GM19463 (cell line): ENCODE data around the gene DUSP2.

Experiments
- ATAC-seq: cut with Tn5 transposase; IDR thresholded peaks from one replicate; pipeline ENCODE4 v1.9.1; 2021; ENCODE audit warnings: mild to moderate bottlenecking, moderate library complexity; ENCODE audit not compliant: unreplicated experiment

DUSP2 gene, protein sequence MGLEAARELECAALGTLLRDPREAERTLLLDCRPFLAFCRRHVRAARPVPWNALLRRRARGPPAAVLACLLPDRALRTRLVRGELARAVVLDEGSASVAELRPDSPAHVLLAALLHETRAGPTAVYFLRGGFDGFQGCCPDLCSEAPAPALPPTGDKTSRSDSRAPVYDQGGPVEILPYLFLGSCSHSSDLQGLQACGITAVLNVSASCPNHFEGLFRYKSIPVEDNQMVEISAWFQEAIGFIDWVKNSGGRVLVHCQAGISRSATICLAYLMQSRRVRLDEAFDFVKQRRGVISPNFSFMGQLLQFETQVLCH

GRCh38 chr2:96145036-96145847 lies at the start of gene DUSP2:
TSS of gene DUSP2 (minus strand) at chr2:96145440. CDS start at chr2:96145354, 86 bp downstream.
- peak; percentile 51 for ATAC-seq

- ATAC-seq: no peak
These were observed 46.9 kb upstream of the DUSP2 start for GRCh38 chr2:96191937-96192670.

GRCh38 chr2:96188821-96189526 lies 43.7 kb upstream of the DUSP2 start:
- ATAC-seq: no peak

DNA sequence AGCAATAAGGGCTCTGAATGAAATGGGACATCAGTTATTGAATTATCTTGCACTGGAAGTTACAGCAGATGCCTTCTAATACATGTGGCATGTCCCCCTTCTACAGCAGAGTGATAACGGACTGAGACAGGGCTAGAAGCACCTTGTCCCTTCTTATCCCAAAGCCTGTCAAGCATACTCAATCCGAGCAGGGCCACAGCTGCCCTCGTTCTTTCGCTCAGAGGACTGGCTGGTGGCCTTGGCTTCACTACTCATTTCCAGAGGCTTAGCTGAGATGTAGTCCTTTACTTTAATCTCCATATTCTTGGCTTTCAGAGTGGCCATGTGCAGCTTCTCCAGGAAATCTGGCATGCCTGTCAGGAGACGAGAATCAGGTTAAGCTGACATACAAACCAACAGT lies 41.3 kb upstream of the DUSP2 start:
- no peak for ATAC-seq

- ATAC-seq: no peak
These were observed 40.3 kb upstream of the DUSP2 start for GRCh38 chr2:96185516-96185915.

DNA sequence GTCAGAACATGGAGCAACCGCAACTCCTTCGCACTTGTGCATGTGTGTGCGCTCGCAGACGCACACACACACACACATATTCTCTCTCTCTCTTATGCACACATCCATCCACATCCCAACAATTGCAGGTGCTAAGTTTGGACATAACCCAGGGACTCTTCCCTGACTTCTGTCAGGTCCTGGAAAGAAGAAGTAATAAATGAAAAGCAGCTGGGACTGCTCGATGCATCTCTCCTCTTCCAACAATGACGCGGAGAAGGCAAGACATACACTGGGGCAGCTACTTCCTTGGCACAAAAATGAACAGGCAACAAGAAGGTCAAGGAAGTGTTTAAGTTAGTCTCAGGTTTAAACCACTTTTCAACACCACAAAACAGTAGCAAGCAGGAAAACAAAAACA lies 39.7 kb upstream of the DUSP2 start:
- ATAC-seq: no peak

DNA sequence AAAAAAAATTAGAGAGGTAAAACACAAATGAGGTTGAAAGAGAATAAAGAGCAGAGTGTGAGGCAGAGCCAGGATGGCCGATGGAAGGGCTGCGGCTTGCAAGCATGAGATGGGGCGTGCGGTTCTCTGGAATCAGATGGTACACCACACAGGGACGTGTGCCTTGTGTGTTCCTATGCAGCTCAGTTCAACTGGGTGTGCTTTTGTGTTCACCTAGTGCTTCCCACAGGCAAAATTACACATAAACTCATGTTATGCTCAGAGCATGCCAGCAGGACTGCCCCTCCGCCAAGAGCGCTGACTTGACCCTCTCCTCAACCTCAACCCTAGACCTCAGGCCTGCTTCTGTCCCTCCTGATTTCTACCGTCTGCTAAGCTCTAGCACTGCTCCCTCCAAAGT lies 38.9 kb upstream of the DUSP2 start:
- no peak for ATAC-seq

DNA sequence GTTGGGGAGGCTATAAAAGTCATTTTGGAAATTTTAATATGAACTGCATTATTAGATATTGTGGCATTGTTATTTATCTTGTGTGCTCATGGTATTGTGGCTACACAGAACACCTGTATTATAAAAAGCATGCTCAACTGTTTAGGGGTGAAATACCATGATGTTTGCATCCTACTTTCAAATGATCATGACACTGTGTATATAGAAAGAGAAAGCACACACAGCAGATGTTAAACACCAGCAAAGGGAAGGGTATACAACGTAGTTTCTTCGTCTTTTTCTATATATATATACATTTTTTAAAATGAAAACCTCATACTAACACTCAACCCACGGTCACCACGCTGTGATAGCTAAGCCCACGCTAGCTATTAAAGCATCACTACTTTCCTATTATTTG lies 36.3 kb upstream of the DUSP2 start:
- ATAC-seq: no peak

DNA sequence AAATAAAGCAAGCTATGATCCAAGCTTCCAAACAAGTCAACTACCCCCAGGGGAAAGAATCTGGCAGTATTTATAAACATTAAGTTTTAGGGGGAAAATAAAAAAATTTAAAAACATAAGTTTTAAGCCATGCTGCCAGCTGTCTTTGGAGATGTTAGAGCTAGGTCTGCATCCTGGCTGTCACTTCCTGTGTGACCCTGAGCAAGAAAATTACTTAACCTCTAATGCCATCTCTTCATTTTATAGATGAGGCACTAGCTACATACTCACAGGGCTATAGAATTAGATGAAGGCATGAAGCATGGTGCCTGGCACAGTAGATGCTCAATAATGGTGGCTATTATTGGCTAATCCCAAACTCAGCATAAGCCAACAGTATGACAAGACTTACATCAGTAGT lies 35.3 kb upstream of the DUSP2 start:
- ATAC-seq: no peak

- ATAC-seq: no peak
These were observed 34.8 kb upstream of the DUSP2 start for GRCh38 chr2:96180002-96180401.

- no peak for ATAC-seq
These were observed 31.4 kb upstream of the DUSP2 start for GRCh38 chr2:96176661-96177060.

DNA sequence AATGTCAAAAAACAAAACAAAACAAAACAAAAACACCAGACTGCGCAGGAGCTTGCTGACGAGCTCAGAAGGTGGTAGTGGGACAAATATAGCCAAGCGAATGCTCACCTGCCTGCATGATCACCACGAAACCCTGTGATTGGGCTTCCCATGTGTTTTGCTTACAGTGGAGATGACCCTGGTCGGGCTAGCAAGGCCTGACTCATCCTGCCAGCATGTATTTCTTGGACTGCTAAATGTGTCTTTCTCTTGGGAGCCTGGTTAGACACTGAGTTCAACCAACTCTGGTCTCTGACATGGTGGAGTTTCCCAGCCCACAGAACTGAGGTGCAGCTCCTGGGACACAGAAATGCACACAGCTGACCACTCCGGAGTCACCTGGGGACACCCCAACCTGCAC lies 30.7 kb upstream of the DUSP2 start:
- no peak for ATAC-seq

DNA sequence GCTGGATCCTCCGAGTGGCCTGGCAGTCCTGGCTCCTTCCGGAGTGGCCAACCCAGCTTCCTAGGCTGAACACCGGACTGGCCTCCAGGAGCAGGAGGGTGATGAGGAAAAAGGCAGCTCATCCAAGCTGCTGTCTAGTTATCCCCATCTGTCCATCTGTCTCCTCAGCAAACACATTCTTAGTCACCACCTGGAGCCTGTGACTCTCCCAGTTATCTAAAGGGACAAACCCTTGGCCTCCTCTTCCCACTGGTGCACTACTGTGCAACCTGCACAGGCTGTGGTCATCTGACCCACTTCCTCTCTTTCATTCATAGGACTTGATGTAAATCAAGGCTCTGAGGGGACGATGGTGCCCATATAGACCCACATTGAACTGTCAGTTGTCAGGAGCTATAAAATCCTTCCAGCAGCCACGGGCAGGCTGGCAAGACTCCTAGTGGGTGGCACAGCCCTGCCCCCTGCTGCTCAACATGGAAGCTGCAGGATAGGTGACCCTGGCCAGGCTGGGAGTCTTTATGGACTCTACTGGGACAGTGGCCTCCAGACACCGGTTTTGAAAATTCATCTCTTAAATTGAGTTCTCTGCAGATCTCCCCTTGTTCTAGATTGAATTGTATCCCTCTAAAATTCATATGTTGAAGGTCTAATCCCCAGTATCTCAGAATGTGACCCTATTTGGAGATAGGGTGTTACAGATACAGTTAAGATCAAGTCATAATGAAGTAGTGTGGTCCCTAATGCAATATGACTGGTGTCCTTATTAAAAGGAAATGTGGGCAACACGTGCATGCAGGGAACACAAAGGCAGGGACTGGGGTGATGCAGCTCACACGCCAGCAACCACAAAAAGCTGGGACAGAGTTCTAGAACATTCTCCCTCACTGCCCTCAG lies 29.3 kb upstream of the DUSP2 start:
- no peak for ATAC-seq

DNA sequence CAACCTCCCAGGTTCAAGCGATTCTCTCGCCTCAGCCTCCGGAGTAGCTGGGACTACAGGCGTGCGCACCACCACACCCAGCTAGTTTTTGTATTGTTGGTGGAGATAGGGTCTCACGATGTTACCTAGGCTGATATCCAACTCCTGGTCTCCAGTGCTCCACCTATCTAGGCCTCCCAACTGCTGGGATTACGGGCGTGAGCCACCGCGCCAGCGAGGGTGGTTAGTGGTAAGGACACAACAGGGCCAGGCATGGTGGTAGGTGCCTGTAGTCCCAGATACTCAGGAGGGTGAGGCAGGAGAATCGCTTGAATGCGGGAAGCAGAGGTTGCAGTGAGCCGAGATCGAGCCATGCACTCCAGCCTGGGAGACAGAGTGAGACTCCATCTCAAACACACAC lies 26.6 kb upstream of the DUSP2 start:
- no peak for ATAC-seq

DNA sequence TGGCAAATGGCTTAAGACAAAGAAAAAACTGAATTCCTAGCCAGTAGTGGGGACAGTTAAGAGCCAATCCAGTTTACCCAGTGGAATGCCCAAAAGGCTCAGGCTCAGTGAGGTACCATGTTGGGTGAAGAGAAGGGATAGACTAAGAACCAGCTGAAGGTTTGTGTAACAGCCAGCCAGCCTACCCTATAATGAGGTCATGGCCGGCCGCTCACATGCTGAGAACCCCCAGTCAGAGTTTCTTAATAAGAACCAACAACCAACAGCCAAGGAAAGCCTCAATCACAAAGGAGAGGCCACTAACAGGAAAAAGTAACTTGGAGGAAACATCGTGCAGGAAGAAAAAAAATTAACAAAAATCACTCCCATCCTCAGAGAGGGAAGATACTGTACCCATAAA lies 25.4 kb upstream of the DUSP2 start:
- no peak for ATAC-seq

GRCh38 chr2:96169868-96170507 lies 24.7 kb upstream of the DUSP2 start:
- no peak for ATAC-seq

GRCh38 chr2:96167407-96168013 lies 22.3 kb upstream of the DUSP2 start:
- no peak for ATAC-seq

GRCh38 chr2:96164459-96165184 lies 19.4 kb upstream of the DUSP2 start:
- peak; percentile 71 for ATAC-seq
